BJ (cell line): ENCODE measurements around the gene PTPA. TPM values are rescaled to one million over a fixed set of nuclear protein-coding genes. Genes with fewer than 3 reads are reported as not detected.
A peak's percentile ranks its signal among the peaks of the same experiment; 100 is the strongest.

Experiments
- CTCF ChIA-PET: fragments of 350-600 bp; formaldehyde crosslinking; extraction: SDS; loops from one replicate; lab custom pipeline; 2021; ENCODE audit warnings: antibody characterized with exemption, inconsistent platforms; lab: Yijun Ruan, JAX
- POLR2A ChIA-PET: fragments of 300-600 bp; sonication (Branson Sonifier 250); formaldehyde crosslinking; extraction: SDS; loops from one replicate; lab custom pipeline; 2021; ENCODE audit warnings: antibody characterized with exemption; lab: Charles Lee
- DNase-seq: peaks from one replicate; pipeline ENCODE4 v3.0.0-alpha.2; 2011; ENCODE audit warnings: low read depth
- H3K27me3 ChIP-seq: 2 replicates; pipeline ENCODE4 v1.6.0; 2011; ENCODE audit warnings: low read length; ENCODE audit not compliant: control insufficient read depth, insufficient read depth
- H3K36me3 ChIP-seq: 2 replicates; pipeline ENCODE4 v1.5.1; 2011; ENCODE audit warnings: low read length; ENCODE audit not compliant: control insufficient read depth, insufficient read depth
- H3K4me3 ChIP-seq: 2 replicates; pipeline ENCODE4 v1.5.1; 2011; ENCODE audit warnings: low read depth, mild to moderate bottlenecking, control low read depth, low read length
- polyA plus RNA-seq: library from polyadenylated mRNA; depleted of rRNA; stranded (reverse); fragments of >200 nt; gene quantifications from 2 replicates; pipeline ENCODE4 v1.2.3, GENCODE V29; 2011
- TF ChIP-seq, protein P1 (sequence below): IDR thresholded peaks from 2 replicates; pipeline ENCODE4 v1.5.1; 2011; ENCODE audit warnings: low read depth, mild to moderate bottlenecking, control low read depth, inconsistent platforms, low read length, moderate library complexity; ENCODE audit not compliant: insufficient read depth

PTPA gene
- polyA plus RNA-seq, 1 experiment: 251 TPM

DNA sequence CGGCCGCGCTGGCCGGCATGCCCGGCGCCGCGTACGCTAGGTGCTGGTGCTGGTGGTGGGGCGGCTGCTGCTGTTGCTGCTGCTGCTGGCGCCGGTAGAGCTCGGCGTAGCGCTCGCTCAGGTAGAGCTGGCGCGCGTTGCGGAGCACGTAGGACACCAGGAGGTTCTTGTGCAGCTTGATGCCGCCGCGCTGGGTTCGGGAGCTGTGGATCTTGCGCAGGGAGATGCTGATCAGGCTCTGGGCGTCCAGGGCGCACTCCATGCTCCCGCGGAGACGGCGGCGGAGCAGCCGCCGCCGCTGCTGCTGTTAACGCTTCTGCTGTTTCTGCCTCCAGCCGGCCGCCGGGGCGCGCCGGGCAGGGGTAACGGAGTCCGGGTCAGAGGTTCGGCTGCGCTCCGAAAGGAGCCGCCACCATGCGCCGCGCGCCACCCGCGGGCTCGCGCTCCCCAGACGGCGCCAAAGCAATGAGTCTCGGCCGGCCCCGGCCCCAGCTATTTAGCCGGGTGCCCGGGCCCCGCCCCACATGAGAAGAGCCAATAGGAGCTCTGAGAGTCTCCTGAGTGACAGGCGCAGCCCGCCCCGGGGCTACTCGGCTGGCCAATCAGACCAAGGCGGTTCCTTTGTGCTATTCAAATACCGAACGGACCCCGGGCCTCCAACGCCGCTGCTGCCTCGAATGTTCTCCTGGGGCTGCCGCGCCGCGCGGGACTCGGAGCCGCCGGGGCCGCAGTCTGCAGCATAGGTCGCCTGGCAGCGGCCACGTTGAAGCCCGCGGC is 66.8 kb downstream of the PTPA start, which contains the start of gene IER5L:
IER5L (minus strand) TSS at position 471 of the 777 bp plus-strand sequence; CDS start at position 262, 209 bp downstream.
- Histone ChIP-seq H3K36me3 (peaks cover 4% of the 10 kb centered on the region; the same call in 1 of the 2 replicates), H3K4me3 (peak within 1 kb of the TSS; percentile 95), H3K27me3 (no peaks in the 10 kb centered on the region)
- TF ChIP-seq, protein P1, sequence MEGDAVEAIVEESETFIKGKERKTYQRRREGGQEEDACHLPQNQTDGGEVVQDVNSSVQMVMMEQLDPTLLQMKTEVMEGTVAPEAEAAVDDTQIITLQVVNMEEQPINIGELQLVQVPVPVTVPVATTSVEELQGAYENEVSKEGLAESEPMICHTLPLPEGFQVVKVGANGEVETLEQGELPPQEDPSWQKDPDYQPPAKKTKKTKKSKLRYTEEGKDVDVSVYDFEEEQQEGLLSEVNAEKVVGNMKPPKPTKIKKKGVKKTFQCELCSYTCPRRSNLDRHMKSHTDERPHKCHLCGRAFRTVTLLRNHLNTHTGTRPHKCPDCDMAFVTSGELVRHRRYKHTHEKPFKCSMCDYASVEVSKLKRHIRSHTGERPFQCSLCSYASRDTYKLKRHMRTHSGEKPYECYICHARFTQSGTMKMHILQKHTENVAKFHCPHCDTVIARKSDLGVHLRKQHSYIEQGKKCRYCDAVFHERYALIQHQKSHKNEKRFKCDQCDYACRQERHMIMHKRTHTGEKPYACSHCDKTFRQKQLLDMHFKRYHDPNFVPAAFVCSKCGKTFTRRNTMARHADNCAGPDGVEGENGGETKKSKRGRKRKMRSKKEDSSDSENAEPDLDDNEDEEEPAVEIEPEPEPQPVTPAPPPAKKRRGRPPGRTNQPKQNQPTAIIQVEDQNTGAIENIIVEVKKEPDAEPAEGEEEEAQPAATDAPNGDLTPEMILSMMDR: no peak
- ChIA-PET POLR2A (interaction anchor here (0.5 to 1.3 kb wide), 10 partner anchors 78 to 382 kb away, joined by 3 to 11 read pairs (median 4); no protein-coding TSS in a partner anchor), CTCF (interaction anchor here (0.6 to 16.1 kb wide), 8 partner anchors 9 to 433 kb away, joined by 3 to 335 read pairs (median 3); no protein-coding TSS in a partner anchor)
- DNase-seq: no peak

DNA sequence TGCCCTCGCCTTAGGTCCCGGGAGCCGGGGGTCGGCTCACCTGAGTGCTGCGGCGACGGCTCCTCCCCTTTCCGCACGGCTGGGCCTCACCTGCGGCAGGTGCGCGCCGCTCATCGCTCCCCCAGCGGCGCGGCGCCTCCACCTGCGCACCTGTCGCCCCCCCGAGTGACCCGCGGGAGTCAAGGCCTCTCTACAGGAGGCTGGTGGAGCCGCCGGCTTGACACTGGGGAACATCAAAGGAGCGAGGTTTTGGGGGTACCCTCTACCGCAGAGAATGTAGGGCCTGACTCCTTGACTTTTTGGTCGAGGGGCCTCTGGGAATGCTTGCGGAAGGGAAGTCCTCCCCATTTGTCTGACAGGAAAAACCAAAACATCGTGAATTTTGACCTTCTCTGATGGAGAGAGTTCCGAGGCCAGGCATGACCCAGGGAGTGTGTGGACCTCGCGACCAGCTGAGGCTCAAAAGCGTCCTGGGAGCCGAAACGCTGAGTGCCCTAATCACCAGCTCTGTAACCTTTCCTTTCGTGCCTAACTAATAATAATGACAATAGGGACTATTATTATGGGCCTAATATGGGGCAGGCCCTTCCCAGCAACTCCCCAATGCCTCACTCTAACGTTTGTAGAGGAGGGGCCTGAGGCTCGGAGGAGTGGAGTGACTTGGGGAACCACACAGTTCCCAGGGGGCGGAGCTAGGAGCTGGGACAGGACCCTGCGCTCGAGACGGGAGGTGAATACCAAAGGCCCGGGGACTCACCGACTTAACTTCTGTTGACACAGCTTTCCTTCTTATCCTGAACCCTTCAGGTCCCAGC is 67.6 kb downstream of the PTPA start:
- Histone ChIP-seq H3K4me3 (peak overlapping the region; percentile 27; the same call in 1 of the 2 replicates), H3K27me3 (no peaks in the 10 kb centered on the region), H3K36me3 (peaks cover 4% of the 10 kb centered on the region; the same call in 1 of the 2 replicates)
- TF ChIP-seq, protein P1: no peak
- ChIA-PET CTCF (interaction anchor here (0.6 to 16.1 kb wide), 4 partner anchors 39 to 429 kb away, joined by 3 to 335 read pairs (median 4); no protein-coding TSS in a partner anchor), POLR2A (interaction anchor here (0.5 to 1.3 kb wide), 10 partner anchors 77 to 382 kb away, joined by 3 to 11 read pairs (median 4); no protein-coding TSS in a partner anchor)
- DNase-seq: no peak

DNA sequence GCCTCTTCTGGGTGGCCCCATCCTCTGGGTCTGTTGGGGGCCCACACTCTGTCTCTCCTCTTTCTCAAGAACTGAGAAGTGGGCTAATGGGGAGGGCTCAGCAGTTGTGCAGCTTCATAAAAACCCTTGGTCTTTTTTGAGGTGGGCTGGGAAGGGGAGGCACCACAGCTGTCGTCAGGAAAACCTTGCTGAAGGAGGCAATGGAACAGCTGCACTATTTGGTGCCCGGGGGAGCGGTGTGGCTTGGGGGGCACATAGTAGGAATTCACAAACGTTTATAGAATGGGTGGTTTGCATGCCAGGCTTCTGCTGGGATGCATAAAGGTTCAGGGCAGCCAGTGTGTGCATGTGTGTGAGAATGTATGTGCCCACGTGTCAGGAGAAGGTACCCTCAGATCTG is 70.0 kb downstream of the PTPA start:
- peaks cover 4% of the 10 kb centered on the region; the same call in 1 of the 2 replicates for H3K36me3 ChIP-seq
- no peaks in the 10 kb centered on the region for H3K27me3 ChIP-seq
- ChIA-PET POLR2A (no interaction called here), CTCF (interaction anchor here (0.7 to 2.2 kb wide), 6 partner anchors 8 to 430 kb away, joined by 3 to 7 read pairs (median 4); no protein-coding TSS in a partner anchor)
- no peak for DNase-seq
- H3K4me3 ChIP-seq: no peak overlapping the region
- TF ChIP-seq, protein P1: no peak

DNA sequence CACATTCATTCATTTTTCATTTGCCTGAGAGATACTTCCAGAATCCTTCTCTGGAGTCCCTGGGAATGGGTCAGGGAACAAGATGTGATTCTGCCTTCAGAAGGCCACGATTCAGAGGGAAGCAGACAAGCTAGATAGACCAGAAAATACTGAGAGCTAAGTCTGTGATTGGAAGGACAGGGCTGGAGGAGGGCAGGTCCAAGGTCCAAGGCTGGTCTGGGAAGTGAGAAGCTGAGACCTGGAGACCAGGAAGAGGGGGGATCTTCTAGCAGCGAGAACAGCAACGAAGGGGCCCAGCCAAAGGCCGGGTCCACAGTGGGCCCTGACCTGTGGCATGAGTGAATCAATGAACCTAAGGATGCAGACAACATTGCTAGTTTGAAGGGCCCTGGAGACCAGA is 70.9 kb downstream of the PTPA start:
- Histone ChIP-seq H3K36me3 (no peaks in the 10 kb centered on the region), H3K27me3 (no peaks in the 10 kb centered on the region), H3K4me3 (no peak overlapping the region)
- CTCF ChIA-PET: interaction anchor here (1.1 to 2.2 kb wide), 5 partner anchors 9 to 429 kb away, joined by 3 to 7 read pairs (median 5); no protein-coding TSS in a partner anchor
- TF ChIP-seq, protein P1: no peak
- POLR2A ChIA-PET: no interaction called here
- DNase-seq: no peak
